Measurements from ENCODE around the gene PEAR1. TPM values are rescaled to one million over a fixed set of nuclear protein-coding genes. Genes with fewer than 3 reads are reported as not detected.

The PEAR1 gene
- total RNA-seq, 1 experiment from 2014 or later = 0.39 TPM

DNA sequence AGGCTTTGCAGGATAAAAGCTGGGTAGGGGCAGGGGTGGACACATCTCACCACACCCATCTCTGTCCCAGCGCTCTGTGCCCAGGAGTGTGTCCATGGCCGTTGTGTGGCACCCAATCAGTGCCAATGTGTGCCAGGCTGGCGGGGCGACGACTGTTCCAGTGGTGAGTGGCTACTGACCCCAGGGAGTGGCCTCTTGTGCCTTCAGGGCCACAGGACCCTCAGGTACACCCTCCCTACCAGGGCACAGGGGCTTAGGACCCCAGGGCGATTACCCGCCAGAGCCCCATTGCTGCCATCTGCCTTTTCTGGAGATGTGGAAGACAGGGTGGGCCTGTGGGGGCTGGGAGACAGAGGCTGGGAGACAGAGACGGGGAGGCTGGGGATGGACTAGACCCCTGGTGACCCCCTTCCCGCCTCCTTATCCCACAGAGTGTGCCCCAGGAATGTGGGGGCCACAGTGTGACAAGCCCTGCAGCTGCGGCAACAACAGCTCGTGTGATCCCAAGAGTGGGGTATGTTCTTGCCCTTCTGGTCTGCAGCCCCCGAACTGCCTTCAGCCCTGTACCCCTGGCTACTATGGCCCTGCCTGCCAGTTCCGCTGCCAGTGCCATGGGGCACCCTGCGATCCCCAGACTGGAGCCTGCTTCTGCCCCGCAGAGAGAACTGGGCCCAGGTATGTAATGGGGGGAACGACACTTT, 12.8 kb downstream of the PEAR1 start:
- Histone ChIP-seq H2BK20ac (ENCODE audit: low read depth, low read length, poor library complexity, severe bottlenecking) (no peak overlapping the region), H4K20me1 (ENCODE audit: control insufficient read depth, insufficient read depth, insufficient read length) (no peaks in the 10 kb centered on the region), H4K91ac (ENCODE audit: insufficient read length, low read depth, low read length) (no peak overlapping the region), H3K79me1 (ENCODE audit: insufficient read depth, low read depth, low read length, poor library complexity, severe bottlenecking) (no peaks in the 10 kb centered on the region), H3K4ac (ENCODE audit: low read depth, low read length) (no peak overlapping the region), H3K9ac (ENCODE audit: extremely low read depth, insufficient read length, low read length) (no peak overlapping the region), H2BK12ac (ENCODE audit: insufficient read length, low read depth, low read length) (no peak overlapping the region), H3K56ac (ENCODE audit: insufficient read length, low read depth, low read length) (no peak overlapping the region), H4K5ac (ENCODE audit: insufficient read length, low read depth, low read length) (no peak overlapping the region), H3K4me1 (ENCODE audit: insufficient read depth, low read length) (no peaks in the 10 kb centered on the region), H3K27ac (ENCODE audit: insufficient read length, low read depth, low read length) (no peak overlapping the region), H3K23ac (ENCODE audit: insufficient read length, low read depth, low read length) (no peak overlapping the region), H2BK5ac (ENCODE audit: insufficient read length, low read length) (no peak overlapping the region), H3K79me2 (ENCODE audit: insufficient read depth, low read length) (no peaks in the 10 kb centered on the region), H3K27me3 (ENCODE audit: insufficient read depth, low read length) (no peaks in the 10 kb centered on the region; the same call in 1 of the 2 replicates), H3K14ac (ENCODE audit: insufficient read depth, low read length) (no peak overlapping the region), H2BK120ac (ENCODE audit: low read depth, low read length, poor library complexity, severe bottlenecking) (no peak overlapping the region), H3K18ac (ENCODE audit: insufficient read length, low read depth, low read length) (no peak overlapping the region), H3K4me2 (ENCODE audit: insufficient read depth, insufficient read length, low read length) (no peak overlapping the region), H3K9me3 (ENCODE audit: control insufficient read depth, low read depth, low read length) (no peaks in the 10 kb centered on the region), H2AFZ (ENCODE audit: low read length) (no peak overlapping the region), H2BK15ac (ENCODE audit: low read depth, low read length) (no peak overlapping the region), H2AK5ac (ENCODE audit: insufficient read length, low read length) (no peak overlapping the region), H4K8ac (replicated peaks; ENCODE audit: insufficient read length, low read depth, low read length) (no peak overlapping the region), H3T11ph (ENCODE audit: low read length) (no peak overlapping the region), H3K23me2 (ENCODE audit: insufficient read length, low read depth, low read length, poor library complexity, severe bottlenecking) (no peaks in the 10 kb centered on the region)
- Mint-ChIP-seq H3K27me3 (ENCODE audit: low read depth) (peaks cover 29% of the 10 kb centered on the region), H3K36me3 (ENCODE audit: insufficient read depth in 1 of 3, low read depth in 3 of 3) (no peaks in the 10 kb centered on the region), H3K4me3 (no peak overlapping the region), H3K9me3 (no peaks in the 10 kb centered on the region; a peak in 1 of 5 replicates), H3K4me1 (peaks cover 2 to 16% of the 10 kb centered on the region in 2 experiments), H3K27ac (no peak overlapping the region)
- WGBS (ENCODE audit: extremely low coverage, insufficient read length, low lambda C conversion rate) = no CpG with 5 or more reads among the region's 16 CpGs
- no peak for DNase-seq
- TF ChIP-seq, protein P1, sequence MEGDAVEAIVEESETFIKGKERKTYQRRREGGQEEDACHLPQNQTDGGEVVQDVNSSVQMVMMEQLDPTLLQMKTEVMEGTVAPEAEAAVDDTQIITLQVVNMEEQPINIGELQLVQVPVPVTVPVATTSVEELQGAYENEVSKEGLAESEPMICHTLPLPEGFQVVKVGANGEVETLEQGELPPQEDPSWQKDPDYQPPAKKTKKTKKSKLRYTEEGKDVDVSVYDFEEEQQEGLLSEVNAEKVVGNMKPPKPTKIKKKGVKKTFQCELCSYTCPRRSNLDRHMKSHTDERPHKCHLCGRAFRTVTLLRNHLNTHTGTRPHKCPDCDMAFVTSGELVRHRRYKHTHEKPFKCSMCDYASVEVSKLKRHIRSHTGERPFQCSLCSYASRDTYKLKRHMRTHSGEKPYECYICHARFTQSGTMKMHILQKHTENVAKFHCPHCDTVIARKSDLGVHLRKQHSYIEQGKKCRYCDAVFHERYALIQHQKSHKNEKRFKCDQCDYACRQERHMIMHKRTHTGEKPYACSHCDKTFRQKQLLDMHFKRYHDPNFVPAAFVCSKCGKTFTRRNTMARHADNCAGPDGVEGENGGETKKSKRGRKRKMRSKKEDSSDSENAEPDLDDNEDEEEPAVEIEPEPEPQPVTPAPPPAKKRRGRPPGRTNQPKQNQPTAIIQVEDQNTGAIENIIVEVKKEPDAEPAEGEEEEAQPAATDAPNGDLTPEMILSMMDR (conservative IDR thresholded peaks at IDR 0.05) = no peak
